ENCODE data around the gene RBMS3.

- TF ChIP-seq CTCF (IDR thresholded peaks at IDR 0.05; ENCODE audit: poor library complexity) (no peak), EZH2phosphoT487 (IDR thresholded peaks at IDR 0.05; ENCODE audit: low read depth, severe bottlenecking, unreplicated experiment) (no peak), EZH2 (IDR thresholded peaks at IDR 0.05; ENCODE audit: borderline replicate concordance) (no peak)
Measured at GRCh38 chr3:29777869-29778268, 497.0 kb downstream of the RBMS3 start.

All from hepatocyte (in vitro differentiated cells).